ACC112 (cell line): ENCODE measurements around the gene CLDN3.
"Not testable (repeated sequence)": the region's sequence is repeated elsewhere in the genome, so short reads cannot be mapped to it uniquely, and the experiment has no call there.

Experiments used
- H2AFZ ChIP-seq: fragments of 200-600 bp; sonication (generic); one replicate; pipeline ENCODE4 v1.6.0; 2017; ENCODE audit warnings: antibody characterized with exemption, low read length; ENCODE audit not compliant: unreplicated experiment
- H3K27ac ChIP-seq: fragments of 200-600 bp; sonication (generic); 2 replicates; pipeline ENCODE4 v1.5.1; 2014; ENCODE audit warnings: low read depth, mild to moderate bottlenecking, antibody characterized with exemption, low read length, moderate library complexity
- H3K27me3 ChIP-seq: fragments of 200-600 bp; sonication (generic); 2 replicates; pipeline ENCODE4 v1.6.1; 2014; ENCODE audit warnings: mild to moderate bottlenecking, antibody characterized with exemption, low read length, moderate library complexity, mixed read lengths; ENCODE audit not compliant: insufficient read depth
- H3K36me3 ChIP-seq: fragments of 200-600 bp; sonication (generic); 2 replicates; pipeline ENCODE4 v1.6.1; 2016; ENCODE audit warnings: mild to moderate bottlenecking, antibody characterized with exemption, low read length, moderate library complexity, mixed read lengths; ENCODE audit not compliant: insufficient read depth
- H3K4me1 ChIP-seq: fragments of 200-600 bp; sonication (generic); one replicate; pipeline ENCODE4 v1.6.1; 2016; ENCODE audit warnings: low read length, mixed read lengths; ENCODE audit not compliant: insufficient read depth, unreplicated experiment, control insufficient read depth
- H3K4me3 ChIP-seq: fragments of 200-600 bp; sonication (generic); 2 replicates; pipeline ENCODE4 v1.5.1; 2014; ENCODE audit warnings: mild to moderate bottlenecking, low read depth, low read length
- H3K79me2 ChIP-seq: fragments of 200-600 bp; sonication (generic); one replicate; pipeline ENCODE4 v1.6.0; 2016; ENCODE audit warnings: low read length; ENCODE audit not compliant: control insufficient read depth, unreplicated experiment, insufficient read depth

CLDN3 gene

GRCh38 chr7:73735528-73735905, 34.6 kb downstream of the CLDN3 start:
- Histone ChIP-seq H2AFZ (no peak overlapping the region), H3K27me3 (no peaks in the 10 kb centered on the region), H3K36me3 (0 out of 2 replicates have a peak, but pooled peaks cover 4% of the 10 kb centered on the region), H3K27ac (no peak overlapping the region), H3K4me3 (no peak overlapping the region), H3K4me1 (peaks cover 8% of the 10 kb centered on the region), H3K79me2 (peaks cover 4% of the 10 kb centered on the region)

DNA sequence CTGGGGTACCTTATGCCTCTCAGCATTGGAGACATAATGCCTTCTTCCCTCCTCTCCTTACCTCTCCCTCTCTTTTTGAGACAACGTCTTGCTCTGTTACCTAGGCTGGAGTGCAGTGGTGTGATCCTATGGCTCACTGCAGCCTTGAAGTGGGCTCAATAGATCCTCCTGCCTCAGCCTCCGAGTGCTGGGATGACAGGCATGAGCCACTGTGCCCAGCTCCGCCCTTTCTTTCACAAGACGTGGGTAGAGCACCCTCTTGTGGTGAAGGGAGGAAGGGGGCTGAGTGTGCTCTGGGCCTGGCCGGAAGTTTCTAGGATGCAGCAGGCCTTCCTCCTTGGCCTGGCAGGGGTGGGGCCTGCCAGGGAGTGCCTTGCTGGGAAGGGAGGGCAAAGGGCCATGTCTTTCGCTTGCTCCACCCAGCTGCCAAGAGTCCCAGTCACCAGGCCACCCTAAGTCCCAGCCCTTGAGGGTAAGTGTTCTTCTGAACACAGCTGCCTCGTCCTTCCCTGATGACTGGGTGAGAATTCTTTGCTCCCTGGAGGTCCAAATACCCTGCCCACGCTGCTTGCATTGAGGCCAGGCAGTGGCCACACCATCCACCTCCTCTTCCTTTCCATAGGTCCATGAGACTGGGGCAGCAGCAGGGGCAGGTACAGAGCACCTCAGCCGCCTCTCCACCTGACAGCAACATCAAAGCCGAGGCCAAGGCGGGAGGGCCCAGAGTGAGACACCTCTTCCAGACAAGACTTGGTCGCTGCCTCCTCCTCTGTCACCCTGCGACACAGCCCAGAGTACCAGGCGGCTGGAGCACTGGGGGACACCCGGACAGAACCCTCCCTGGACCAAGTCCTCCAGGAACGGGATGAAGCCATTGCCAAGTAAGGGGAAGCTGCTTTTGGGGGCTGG, 35.2 kb downstream of the CLDN3 start:
- no peaks in the 10 kb centered on the region for H3K27me3 ChIP-seq
- no peak overlapping the region for H3K4me3 ChIP-seq
- H3K79me2 ChIP-seq: peaks cover 4% of the 10 kb centered on the region
- 0 out of 2 replicates have a peak, but pooled peaks cover 4% of the 10 kb centered on the region for H3K36me3 ChIP-seq
- H2AFZ ChIP-seq: no peak overlapping the region
- H3K27ac ChIP-seq: no peak overlapping the region
- peaks cover 8% of the 10 kb centered on the region for H3K4me1 ChIP-seq

GRCh38 chr7:73732397-73732796, 37.7 kb downstream of the CLDN3 start:
- Histone ChIP-seq H3K27ac (no peak overlapping the region), H2AFZ (no peak overlapping the region), H3K4me1 (peaks cover 5% of the 10 kb centered on the region), H3K79me2 (no peaks in the 10 kb centered on the region), H3K27me3 (no peaks in the 10 kb centered on the region), H3K4me3 (no peak overlapping the region), H3K36me3 (0 out of 2 replicates have a peak, but pooled peaks cover 4% of the 10 kb centered on the region)

- peaks cover 5% of the 10 kb centered on the region for H3K4me1 ChIP-seq
- no peaks in the 10 kb centered on the region for H3K79me2 ChIP-seq
- no peaks in the 10 kb centered on the region for H3K36me3 ChIP-seq
These were observed 39.6 kb downstream of the CLDN3 start for GRCh38 chr7:73730485-73730884.

DNA sequence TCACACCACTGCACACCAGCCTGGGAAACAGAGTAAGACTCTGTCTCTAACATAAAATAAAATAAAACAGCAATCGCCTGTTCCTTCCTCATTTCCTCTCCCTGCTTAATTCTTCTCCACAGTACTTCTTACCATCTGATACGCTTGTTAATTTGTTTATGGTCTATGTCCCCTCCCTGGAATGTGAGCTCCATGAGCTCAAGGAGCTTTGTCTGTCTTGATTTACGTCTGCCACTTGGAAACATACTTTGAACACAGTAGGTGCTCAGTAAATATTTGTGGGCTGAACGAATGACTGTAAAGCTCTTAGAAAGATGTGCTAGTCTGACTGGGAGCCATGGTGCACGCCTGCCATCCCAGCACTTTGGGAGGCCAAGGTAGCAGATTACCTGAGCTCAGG, 41.5 kb downstream of the CLDN3 start:
- Histone ChIP-seq H3K36me3 (no peaks in the 10 kb centered on the region), H3K27ac (no peak overlapping the region), H3K4me1 (no peaks in the 10 kb centered on the region), H3K4me3 (no peak overlapping the region), H3K79me2 (no peaks in the 10 kb centered on the region), H3K27me3 (no peaks in the 10 kb centered on the region), H2AFZ (no peak overlapping the region)

More at GRCh38 chr7:73730485-73730884, 39.6 kb downstream of the CLDN3 start:
- Histone ChIP-seq H3K27me3 (no peaks in the 10 kb centered on the region), H3K27ac (no peak overlapping the region), H2AFZ (no peak overlapping the region), H3K4me3 (no peak overlapping the region)

GRCh38 chr7:73727952-73728351, 42.1 kb downstream of the CLDN3 start:
- no peaks in the 10 kb centered on the region for H3K27me3 ChIP-seq
- no peak overlapping the region for H3K4me3 ChIP-seq
- H3K79me2 ChIP-seq: no peaks in the 10 kb centered on the region
- no peak overlapping the region for H3K27ac ChIP-seq
- no peak overlapping the region for H2AFZ ChIP-seq
- H3K36me3 ChIP-seq: no peaks in the 10 kb centered on the region
- no peaks in the 10 kb centered on the region for H3K4me1 ChIP-seq

- H2AFZ ChIP-seq: no peak overlapping the region
- peaks cover 14% of the 10 kb centered on the region for H3K4me1 ChIP-seq
- H3K27me3 ChIP-seq: no peaks in the 10 kb centered on the region
- H3K79me2 ChIP-seq: no peaks in the 10 kb centered on the region
- H3K4me3 ChIP-seq: no peak overlapping the region
- no peaks in the 10 kb centered on the region for H3K36me3 ChIP-seq
- H3K27ac ChIP-seq: no peak overlapping the region
These were observed 44.0 kb downstream of the CLDN3 start for GRCh38 chr7:73726083-73726466.

GRCh38 chr7:73723813-73724212, 46.3 kb downstream of the CLDN3 start:
- Histone ChIP-seq H3K4me1 (peaks cover 20% of the 10 kb centered on the region), H3K27me3 (no peaks in the 10 kb centered on the region), H3K4me3 (no peak overlapping the region), H3K79me2 (peaks cover 6% of the 10 kb centered on the region), H3K36me3 (no peaks in the 10 kb centered on the region), H2AFZ (no peak overlapping the region), H3K27ac (no peak overlapping the region)

GRCh38 chr7:73722785-73723184, 47.3 kb downstream of the CLDN3 start:
- no peak overlapping the region for H2AFZ ChIP-seq
- no peak overlapping the region for H3K27ac ChIP-seq
- no peaks in the 10 kb centered on the region for H3K36me3 ChIP-seq
- peaks cover 15% of the 10 kb centered on the region for H3K79me2 ChIP-seq
- H3K4me3 ChIP-seq: no peak overlapping the region
- H3K4me1 ChIP-seq: peaks cover 20% of the 10 kb centered on the region
- no peaks in the 10 kb centered on the region for H3K27me3 ChIP-seq

- H3K36me3 ChIP-seq, H3K4me3 ChIP-seq, H2AFZ ChIP-seq, H3K27me3 ChIP-seq, H3K27ac ChIP-seq: not testable (repeated sequence)
- Histone ChIP-seq H3K4me1 (peaks cover 26% of the 10 kb centered on the region), H3K79me2 (peaks cover 21% of the 10 kb centered on the region)
These were observed 47.9 kb downstream of the CLDN3 start for GRCh38 chr7:73722182-73722581.

DNA sequence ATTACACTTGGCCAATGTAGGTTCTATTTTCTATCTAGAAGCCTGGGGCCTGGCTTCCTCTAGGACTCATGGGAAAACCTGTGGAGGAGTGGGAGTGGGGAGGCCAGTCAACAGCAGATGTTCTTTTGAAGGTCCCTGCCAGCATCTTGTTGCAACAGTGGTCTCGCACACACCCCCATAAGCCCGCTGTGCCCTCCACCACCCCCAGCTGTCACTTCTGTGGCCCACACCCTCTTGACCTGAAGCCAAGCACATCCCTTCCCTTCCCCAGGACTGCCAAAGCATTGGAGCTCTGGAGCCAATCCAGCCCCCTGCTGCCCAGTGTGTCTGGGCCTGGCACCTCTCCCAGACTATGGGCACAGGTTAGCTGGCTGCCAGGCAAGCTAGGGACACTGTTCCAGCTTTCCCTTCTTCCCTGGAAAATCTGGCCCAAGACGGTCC, 48.7 kb downstream of the CLDN3 start:
- H3K4me1 ChIP-seq: peaks cover 32% of the 10 kb centered on the region
- H3K79me2 ChIP-seq: peaks cover 28% of the 10 kb centered on the region
- no peak overlapping the region for H3K4me3 ChIP-seq
- H2AFZ ChIP-seq: no peak overlapping the region
- H3K36me3 ChIP-seq: no peaks in the 10 kb centered on the region
- H3K27me3 ChIP-seq: no peaks in the 10 kb centered on the region
- no peak overlapping the region for H3K27ac ChIP-seq
